ENCODE data around the gene C5orf52. TPM values are rescaled to one million over a fixed set of nuclear protein-coding genes. Genes with fewer than 3 reads are reported as not detected.

The C5orf52 gene
- total RNA-seq, 1 experiment from 2014 or later: not detected

- Histone ChIP-seq H3K18ac (ENCODE audit: insufficient read length, low read depth, low read length) (no peak overlapping the region), H2BK15ac (ENCODE audit: low read depth, low read length) (no peak overlapping the region), H2BK20ac (ENCODE audit: low read depth, low read length, poor library complexity, severe bottlenecking) (no peak overlapping the region), H3K27ac (ENCODE audit: insufficient read length, low read depth, low read length) (no peak overlapping the region), H4K91ac (ENCODE audit: insufficient read length, low read depth, low read length) (no peak overlapping the region), H3T11ph (ENCODE audit: low read length) (no peak overlapping the region), H2BK120ac (ENCODE audit: low read depth, low read length, poor library complexity, severe bottlenecking) (no peak overlapping the region), H3K27me3 (ENCODE audit: insufficient read depth, low read length) (no peaks in the 10 kb centered on the region), H3K4me2 (ENCODE audit: insufficient read depth, insufficient read length, low read length) (no peak overlapping the region), H3K79me2 (ENCODE audit: insufficient read depth, low read length) (no peaks in the 10 kb centered on the region), H3K14ac (ENCODE audit: insufficient read depth, low read length) (no peak overlapping the region), H3K79me1 (ENCODE audit: insufficient read depth, low read depth, low read length, poor library complexity, severe bottlenecking) (no peaks in the 10 kb centered on the region), H2BK5ac (ENCODE audit: insufficient read length, low read length) (no peak overlapping the region), H3K9ac (ENCODE audit: extremely low read depth, insufficient read length, low read length) (no peak overlapping the region), H2BK12ac (ENCODE audit: insufficient read length, low read depth, low read length) (no peak overlapping the region), H3K56ac (ENCODE audit: insufficient read length, low read depth, low read length) (no peak overlapping the region), H3K23ac (ENCODE audit: insufficient read length, low read depth, low read length) (no peak overlapping the region), H2AFZ (ENCODE audit: low read length) (no peak overlapping the region), H3K9me3 (ENCODE audit: control insufficient read depth, low read depth, low read length) (no peaks in the 10 kb centered on the region), H4K5ac (ENCODE audit: insufficient read length, low read depth, low read length) (no peak overlapping the region), H3K23me2 (ENCODE audit: insufficient read length, low read depth, low read length, poor library complexity, severe bottlenecking) (no peaks in the 10 kb centered on the region), H3K4ac (ENCODE audit: low read depth, low read length) (no peak overlapping the region), H4K8ac (replicated peaks; ENCODE audit: insufficient read length, low read depth, low read length) (no peak overlapping the region), H3K4me1 (ENCODE audit: insufficient read depth, low read length) (no peaks in the 10 kb centered on the region), H2AK5ac (ENCODE audit: insufficient read length, low read length) (no peak overlapping the region), H4K20me1 (ENCODE audit: control insufficient read depth, insufficient read depth, insufficient read length) (no peaks in the 10 kb centered on the region)
- Mint-ChIP-seq H3K36me3 (ENCODE audit: insufficient read depth in 1 of 3, low read depth in 3 of 3) (peaks cover 3 to 12% (median 4%) of the 10 kb centered on the region in 3 experiments; a peak in 6 of 7 replicates), H3K9me3 (peaks cover 14 to 23% of the 10 kb centered on the region in 2 experiments), H3K27ac (no peak overlapping the region), H3K27me3 (ENCODE audit: low read depth) (no peaks in the 10 kb centered on the region; the same call in none of the 2 replicates), H3K4me3 (no peak overlapping the region), H3K4me1 (no peaks in the 10 kb centered on the region)
- no peak for DNase-seq
- WGBS (ENCODE audit: extremely low coverage, insufficient read length, low lambda C conversion rate): no CpG with 5 or more reads among the region's 3 CpGs
- TF ChIP-seq CTCF (conservative IDR thresholded peaks at IDR 0.05): no peak
Observed at GRCh38 chr5:157703736-157704135, 32.4 kb downstream of the C5orf52 start.

All from H9 (cell line).